ENCODE measurements around the gene KRTAP4-5.
"Not testable (repeated sequence)": the region's sequence is repeated elsewhere in the genome, so short reads cannot be mapped to it uniquely, and the experiment has no call there.

The KRTAP4-5 gene

GRCh38 chr17:41149652-41149985 lies at the start of gene KRTAP4-5:
TSS of gene KRTAP4-5 (minus strand) at chr17:41149825. CDS start at chr17:41149767, 58 bp downstream.
- DNase-seq (ENCODE audit: low read depth in 2 of 2, low spot score in 1 of 2) = no peak

- DNase-seq (ENCODE audit: low read depth in 2 of 2, low spot score in 1 of 2) = no peak
These were observed 46.4 kb upstream of the KRTAP4-5 start for GRCh38 chr17:41196068-41196467.

- no peak for DNase-seq (ENCODE audit: low read depth in 2 of 2, low spot score in 1 of 2)
These were observed 40.7 kb upstream of the KRTAP4-5 start for GRCh38 chr17:41190328-41190727.

- not testable (repeated sequence) for DNase-seq (ENCODE audit: low read depth in 2 of 2, low spot score in 1 of 2)
These were observed 40.3 kb upstream of the KRTAP4-5 start, which contains the start of gene KRTAP9-1 for GRCh38 chr17:41189837-41190318. TSS of gene KRTAP9-1 (plus strand) at chr17:41189887. CDS start at chr17:41189887, 0 bp downstream.

GRCh38 chr17:41186872-41187271 lies 37.2 kb upstream of the KRTAP4-5 start:
- no peak for DNase-seq (ENCODE audit: low read depth in 2 of 2, low spot score in 1 of 2)

GRCh38 chr17:41185001-41185400 lies 35.4 kb upstream of the KRTAP4-5 start:
- no peak for DNase-seq (ENCODE audit: low read depth in 2 of 2, low spot score in 1 of 2)

GRCh38 chr17:41184480-41184961 lies 34.9 kb upstream of the KRTAP4-5 start, which contains the start of gene KRTAP4-1:
TSS of gene KRTAP4-1 (minus strand) at chr17:41184911. CDS start at chr17:41184854, 57 bp downstream.
- no peak for DNase-seq (ENCODE audit: low read depth in 2 of 2, low spot score in 1 of 2)

- no peak for DNase-seq (ENCODE audit: low read depth in 2 of 2, low spot score in 1 of 2)
These were observed 29.4 kb upstream of the KRTAP4-5 start for GRCh38 chr17:41178843-41179616.

- no peak for DNase-seq (ENCODE audit: low read depth in 2 of 2, low spot score in 1 of 2)
These were observed 28.7 kb upstream of the KRTAP4-5 start for GRCh38 chr17:41178341-41178740.

GRCh38 chr17:41177727-41178271 lies 28.2 kb upstream of the KRTAP4-5 start, which contains the start of gene KRTAP4-2:
TSS of gene KRTAP4-2 (minus strand) at chr17:41178221. CDS start at chr17:41178164, 57 bp downstream.
- DNase-seq (ENCODE audit: low read depth in 2 of 2, low spot score in 1 of 2) = no peak

- DNase-seq (ENCODE audit: low read depth in 2 of 2, low spot score in 1 of 2) = no peak
These were observed 27.2 kb upstream of the KRTAP4-5 start for GRCh38 chr17:41176744-41177387.

GRCh38 chr17:41171886-41172285 lies 22.3 kb upstream of the KRTAP4-5 start:
- DNase-seq (ENCODE audit: low read depth in 2 of 2, low spot score in 1 of 2) = no peak

- no peak for DNase-seq (ENCODE audit: low read depth in 2 of 2, low spot score in 1 of 2)
These were observed 18.5 kb upstream of the KRTAP4-5 start, which contains the start of gene KRTAP4-3 for GRCh38 chr17:41168121-41168520. TSS of gene KRTAP4-3 (minus strand) at chr17:41168221. CDS start at chr17:41168172, 49 bp downstream.

- DNase-seq (ENCODE audit: low read depth in 2 of 2, low spot score in 1 of 2) = no peak
These were observed 17.9 kb upstream of the KRTAP4-5 start for GRCh38 chr17:41167561-41167960.

- DNase-seq (ENCODE audit: low read depth in 2 of 2, low spot score in 1 of 2) = no peak
These were observed 14.2 kb upstream of the KRTAP4-5 start for GRCh38 chr17:41163828-41164227.

- DNase-seq (ENCODE audit: low read depth in 2 of 2, low spot score in 1 of 2) = no peak
These were observed 11.0 kb upstream of the KRTAP4-5 start, which contains the start of gene KRTAP4-4 for GRCh38 chr17:41160648-41161047. TSS of gene KRTAP4-4 (minus strand) at chr17:41160748. CDS start at chr17:41160691, 57 bp downstream.

- DNase-seq (ENCODE audit: low read depth in 2 of 2, low spot score in 1 of 2) = not testable (repeated sequence)
These were observed 10.6 kb upstream of the KRTAP4-5 start for GRCh38 chr17:41160190-41160589.

- DNase-seq (ENCODE audit: low read depth in 2 of 2, low spot score in 1 of 2) = no peak
These were observed 4.2 kb upstream of the KRTAP4-5 start for GRCh38 chr17:41153856-41154255.

GRCh38 chr17:41151525-41151924 lies 1.9 kb upstream of the KRTAP4-5 start:
- DNase-seq (ENCODE audit: low read depth in 2 of 2, low spot score in 1 of 2) = no peak

GRCh38 chr17:41150026-41150425 lies 401 bp upstream of the KRTAP4-5 start:
- no peak for DNase-seq (ENCODE audit: low read depth in 2 of 2, low spot score in 1 of 2)

- DNase-seq (ENCODE audit: low read depth in 2 of 2, low spot score in 1 of 2) = not testable (repeated sequence)
These were observed 514 bp downstream of the KRTAP4-5 start for GRCh38 chr17:41148971-41149651.
